Activated CD4-positive, alpha-beta T cell treated with anti-CD3 and anti-CD28 coated beads, Interleukin-2, Interleukin-6, amounts not matched to agents 100 ng/mL and 50 ng/mL, durations not matched to agents 16 hours and 8 hours (primary cell): Measurements from ENCODE around the gene MAPK8.

ENCODE experiments used
- DNase-seq: peaks from one replicate; pipeline ENCODE4 v3.0.0-alpha.2; 2020

Gene MAPK8

DNA sequence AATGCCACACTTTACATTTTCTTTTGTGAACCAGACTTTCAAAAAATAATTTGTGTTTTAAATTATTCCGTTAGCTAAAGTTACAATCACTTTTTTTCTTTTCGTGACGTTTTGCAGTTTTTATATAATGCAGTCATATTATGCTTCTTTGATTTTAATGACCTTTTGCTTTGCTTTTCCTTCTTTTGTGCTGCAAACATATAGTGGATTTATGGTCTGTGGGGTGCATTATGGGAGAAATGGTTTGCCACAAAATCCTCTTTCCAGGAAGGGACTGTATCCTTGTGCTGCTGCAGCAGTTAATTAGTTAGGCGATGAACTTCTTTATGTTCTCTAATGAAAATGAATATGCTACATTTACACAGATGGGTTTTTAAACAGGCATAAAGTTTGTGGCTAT, 117.4 kb downstream of the MAPK8 start:
- no peak for DNase-seq

DNA sequence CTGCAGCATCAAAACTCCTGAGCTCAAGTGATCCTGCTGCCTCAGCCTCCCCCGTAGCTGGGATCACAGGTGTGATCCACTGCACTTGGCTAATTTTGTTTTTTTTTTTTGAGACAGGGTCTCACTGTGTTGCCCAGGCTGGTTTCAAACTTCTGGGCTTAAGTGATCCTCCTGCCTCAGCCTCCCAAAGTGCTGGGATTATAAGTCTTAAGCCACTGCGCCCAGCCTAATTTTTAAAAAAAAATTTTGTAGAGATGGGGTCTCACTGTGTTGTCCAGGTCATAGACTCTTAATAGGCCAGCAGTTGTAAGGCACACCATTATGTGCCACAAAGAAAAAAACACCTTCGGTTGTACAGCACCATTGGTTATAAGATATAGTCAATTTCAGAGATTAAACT, 122.4 kb downstream of the MAPK8 start:
- DNase-seq: no peak

- no peak for DNase-seq
Measured at GRCh38 chr10:48429309-48429708, 122.8 kb downstream of the MAPK8 start.

GRCh38 chr10:48430402-48430993, 124.0 kb downstream of the MAPK8 start:
- DNase-seq: no peak

DNA sequence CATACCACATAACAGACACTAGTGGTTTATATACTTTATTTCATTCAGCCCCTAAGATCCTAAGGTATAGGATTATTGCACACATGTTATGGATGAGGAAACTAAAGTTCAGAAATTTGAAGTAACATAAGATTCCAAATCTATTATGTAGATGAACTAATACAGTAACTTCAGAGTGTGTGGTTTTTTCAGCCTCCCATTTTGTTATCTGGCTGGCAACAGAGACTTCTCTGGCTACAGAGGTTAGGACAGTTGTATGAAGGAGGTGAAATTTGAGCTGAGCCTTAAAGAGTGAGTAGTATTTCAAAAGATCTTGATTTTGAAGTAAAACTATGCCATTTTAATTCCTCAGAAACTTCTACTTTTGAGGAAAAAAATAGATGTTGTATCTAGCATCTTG, 125.4 kb downstream of the MAPK8 start:
- DNase-seq: no peak

GRCh38 chr10:48437546-48437945, 131.1 kb downstream of the MAPK8 start:
- no peak for DNase-seq

DNA sequence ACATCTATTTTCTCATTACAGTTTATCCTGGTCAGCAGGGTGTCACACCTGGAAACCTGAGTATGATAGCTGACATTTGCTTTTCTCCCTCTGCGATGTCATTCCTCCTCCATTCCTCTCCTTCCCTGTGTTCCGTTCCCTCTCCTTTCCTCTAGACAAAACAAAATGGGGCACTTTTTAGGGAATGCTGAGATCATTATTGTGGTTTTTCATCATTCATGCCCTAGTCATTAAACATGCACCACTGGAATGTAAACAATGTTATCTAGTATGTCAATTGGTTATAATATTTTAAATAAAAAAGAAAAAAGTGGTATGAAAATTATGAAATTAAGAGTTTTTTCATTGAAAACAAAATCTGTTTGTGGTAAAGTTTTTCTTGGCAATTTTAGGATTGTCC, 132.6 kb downstream of the MAPK8 start:
- no peak for DNase-seq

GRCh38 chr10:48439581-48440041, 133.1 kb downstream of the MAPK8 start:
- no peak for DNase-seq

DNA sequence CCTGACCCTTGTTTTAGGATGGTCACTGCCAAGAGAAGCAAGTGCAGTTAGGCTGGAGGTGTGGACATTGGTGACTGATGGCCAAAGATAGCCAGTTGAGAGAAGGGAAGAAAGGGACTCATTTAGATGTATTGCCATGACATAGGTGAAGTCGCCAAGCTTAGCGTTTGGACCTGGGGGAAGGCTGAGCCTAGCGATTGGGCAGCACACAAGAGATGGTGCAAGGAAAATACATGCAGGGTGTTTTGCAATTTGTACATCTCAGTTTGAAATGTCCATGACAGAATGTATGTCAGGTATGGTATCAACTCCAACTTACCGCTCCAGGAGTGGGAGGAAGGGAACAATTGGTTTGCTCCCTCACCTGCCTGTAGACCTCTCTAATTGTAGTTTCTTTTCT, 134.3 kb downstream of the MAPK8 start:
- DNase-seq: no peak

GRCh38 chr10:48442090-48442808, 135.8 kb downstream of the MAPK8 start:
- no peak for DNase-seq

GRCh38 chr10:48442809-48443177, 136.3 kb downstream of the MAPK8 start:
- DNase-seq: no peak

- no peak for DNase-seq
Measured at GRCh38 chr10:48444266-48444665, 137.8 kb downstream of the MAPK8 start.

- no peak for DNase-seq
Measured at GRCh38 chr10:48444861-48445841, 138.7 kb downstream of the MAPK8 start.

GRCh38 chr10:48445932-48446331, 139.5 kb downstream of the MAPK8 start:
- DNase-seq: no peak

DNA sequence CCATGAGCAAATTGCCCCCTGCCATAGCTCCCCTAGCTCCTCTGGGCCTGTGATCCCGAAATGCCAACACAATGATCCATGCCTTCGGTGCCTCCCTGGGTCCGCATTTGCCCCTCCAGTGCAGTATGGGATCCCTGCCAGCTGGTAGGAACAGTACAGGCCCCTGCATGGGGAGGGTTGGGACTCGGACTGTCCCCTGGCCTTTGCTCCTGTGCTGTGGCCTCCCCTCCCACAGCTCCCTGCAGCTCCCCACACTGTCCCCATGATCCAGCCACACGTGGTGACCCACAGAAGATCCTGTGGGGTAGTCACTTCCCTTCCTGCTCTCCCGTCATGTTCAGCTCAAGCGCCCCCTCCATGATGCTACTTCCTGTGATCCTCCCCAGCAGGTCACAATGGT, 140.3 kb downstream of the MAPK8 start:
- DNase-seq: no peak

GRCh38 chr10:48447356-48448215, 141.1 kb downstream of the MAPK8 start:
- DNase-seq: no peak

DNA sequence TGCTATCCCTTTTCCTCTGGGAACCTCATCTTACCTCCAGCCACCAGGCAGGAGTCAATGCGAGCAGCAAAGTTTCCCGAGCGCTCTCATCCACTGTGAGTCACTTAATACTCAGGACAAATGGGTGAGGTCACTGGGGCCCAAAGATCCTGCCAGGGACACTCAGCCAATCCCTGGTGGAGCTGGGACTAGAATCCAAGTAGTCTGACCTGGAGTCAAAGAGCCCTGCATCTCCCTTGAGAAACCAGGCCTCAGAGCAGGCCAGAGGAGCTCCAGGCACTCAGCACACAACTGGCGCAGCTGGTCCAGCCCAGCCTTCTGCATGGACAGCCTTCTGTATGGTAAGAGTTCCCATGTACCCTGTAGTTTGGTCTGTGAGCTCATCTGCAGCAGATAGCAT, 142.3 kb downstream of the MAPK8 start:
- DNase-seq: no peak

DNA sequence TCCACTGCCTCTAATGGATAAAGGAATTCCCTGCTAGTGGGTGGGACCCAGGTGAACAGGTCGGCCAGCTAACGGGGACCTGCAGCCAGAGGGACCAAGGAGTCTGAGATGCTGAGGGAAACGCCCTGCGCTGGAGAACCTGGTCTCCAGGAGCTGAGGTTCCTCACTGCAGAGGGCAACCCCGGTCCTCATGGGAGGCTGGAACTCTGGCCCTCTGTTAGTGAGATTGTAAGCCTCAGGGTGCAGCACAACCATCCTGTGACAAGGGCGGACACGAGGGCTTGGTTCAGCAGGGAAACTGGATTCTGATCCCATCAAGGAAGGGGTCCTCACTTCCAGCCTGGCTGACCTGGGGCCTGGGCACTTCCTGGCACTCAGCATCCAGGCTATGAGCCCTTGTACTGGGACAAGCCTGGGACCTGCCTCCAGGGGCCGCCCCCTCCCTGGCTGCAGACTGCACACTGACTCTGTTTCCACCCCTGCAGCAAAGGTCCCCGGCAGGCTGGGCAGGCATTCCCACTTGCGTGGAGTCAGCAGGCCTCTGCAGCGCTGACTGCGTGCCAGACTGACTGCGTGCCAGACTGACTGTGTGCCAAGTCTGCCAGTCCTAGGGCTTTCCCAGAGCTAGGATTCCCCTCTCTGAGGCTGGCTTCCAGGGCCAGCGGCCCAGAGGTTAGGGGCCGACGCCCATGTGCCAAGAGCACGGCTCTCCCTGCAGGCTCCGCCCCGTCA, 143.2 kb downstream of the MAPK8 start:
- DNase-seq: no peak

- no peak for DNase-seq
Measured at GRCh38 chr10:48450233-48450740, 143.8 kb downstream of the MAPK8 start.

- no peak for DNase-seq
Measured at GRCh38 chr10:48450741-48451466, 144.4 kb downstream of the MAPK8 start.
